ENCODE data around the gene IFNAR1. TPM values are rescaled to one million over a fixed set of nuclear protein-coding genes. Genes with fewer than 3 reads are reported as not detected.

The IFNAR1 gene
- total and polyA plus RNA-seq, 2 experiments from 2014 or later, result 24.0 to 65.1 TPM

DNA sequence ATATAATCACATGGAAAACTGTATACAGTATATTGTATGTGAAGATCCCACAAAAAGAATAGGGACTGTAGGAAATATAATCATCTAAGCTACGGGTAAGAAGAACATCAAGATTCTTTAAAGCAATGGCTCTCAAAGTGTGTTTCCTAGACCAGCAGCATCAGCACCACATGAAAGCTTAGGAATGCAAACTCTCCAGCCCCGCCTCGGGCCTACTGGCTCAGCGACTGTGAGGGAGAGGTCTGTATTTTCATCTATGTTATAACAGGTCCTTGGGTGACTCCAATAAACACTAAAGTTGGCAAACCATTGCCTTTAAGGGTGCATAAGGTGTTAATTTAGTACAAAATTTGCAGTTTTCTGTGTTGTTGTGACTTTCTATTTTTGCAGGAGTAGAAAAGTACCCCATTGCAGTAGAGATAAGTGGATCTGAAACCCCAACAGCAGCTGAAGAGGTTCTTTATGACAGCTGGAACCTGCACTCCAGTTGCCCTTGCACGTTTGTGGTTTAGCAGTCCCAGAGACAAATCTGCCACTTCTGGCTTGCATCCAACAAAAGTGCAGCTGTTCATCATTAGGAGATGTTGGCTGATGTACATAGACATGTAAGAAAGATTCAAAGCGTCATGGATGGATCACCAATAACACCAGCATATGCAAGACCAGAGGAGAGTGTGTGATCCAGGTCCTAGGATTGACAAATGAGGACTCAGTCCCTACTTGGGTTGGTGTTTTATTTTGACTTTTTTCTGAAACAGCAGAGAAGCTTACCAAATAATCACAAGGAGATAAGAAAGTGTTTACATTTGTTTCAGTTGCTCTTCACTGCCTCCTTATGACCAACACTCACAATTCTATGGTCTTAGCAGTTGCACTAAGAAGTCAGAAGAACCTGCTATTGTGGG is 15.9 kb upstream of the IFNAR1 start:
- H3K27me3 ChIP-seq (replicated peaks; ENCODE audit: insufficient read depth), result no peaks in the 10 kb centered on the region
- no peaks in the 10 kb centered on the region for H4K20me1 ChIP-seq (ENCODE audit: insufficient read depth)
- H3K4me3 ChIP-seq, result no peak overlapping the region
- DNase-seq, result no peak
- no peaks in the 10 kb centered on the region for H3K36me3 ChIP-seq (ENCODE audit: low read depth)
- no peak for TF ChIP-seq EZH2 (IDR thresholded peaks at IDR 0.05; ENCODE audit: insufficient read depth, poor library complexity, severe bottlenecking)
- TF ChIP-seq EZH2phosphoT487 (IDR thresholded peaks at IDR 0.05; ENCODE audit: insufficient read depth, low read depth), result no peak
- no peaks in the 10 kb centered on the region for H3K79me2 ChIP-seq (ENCODE audit: insufficient read depth)
- 31 to 32% methylated on average over 6 of the region's 6 CpGs for WGBS, 2 experiments (ENCODE audit: low coverage in 1 of 2, low lambda C conversion rate in 2 of 2, missing lambda C conversion rate in 2 of 2)
- no peak overlapping the region for H3K9ac ChIP-seq
- H3K27ac ChIP-seq, result no peak overlapping the region
- H3K9me2 ChIP-seq (ENCODE audit: insufficient read depth), result no peaks in the 10 kb centered on the region
- in situ Hi-C loops (cut with MboI), result no loop called here
- H3K4me2 ChIP-seq (ENCODE audit: unreplicated experiment), result no peak overlapping the region
- no peaks in the 10 kb centered on the region for H3K9me3 ChIP-seq (ENCODE audit: low read depth)
- no peaks in the 10 kb centered on the region for H3F3A ChIP-seq (ENCODE audit: insufficient read depth)
- H3K4me1 ChIP-seq (ENCODE audit: insufficient read depth), result no peaks in the 10 kb centered on the region
- no peak overlapping the region for H2AFZ ChIP-seq

- in situ Hi-C loops (cut with MboI), result no loop called here
- WGBS, 2 experiments (ENCODE audit: low coverage in 1 of 2, low lambda C conversion rate in 2 of 2, missing lambda C conversion rate in 2 of 2), result 21 to 36% methylated on average over 1 of the region's 1 CpG
- TF ChIP-seq EZH2 (IDR thresholded peaks at IDR 0.05; ENCODE audit: insufficient read depth, poor library complexity, severe bottlenecking), result no peak
- no peak for TF ChIP-seq EZH2phosphoT487 (IDR thresholded peaks at IDR 0.05; ENCODE audit: insufficient read depth, low read depth)
Observed at GRCh38 chr21:33309778-33310177, 15.0 kb upstream of the IFNAR1 start.

GRCh38 chr21:33312121-33312520 is 12.6 kb upstream of the IFNAR1 start:
- Histone ChIP-seq H3K27ac (no peak overlapping the region), H3K4me2 (ENCODE audit: unreplicated experiment) (no peak overlapping the region), H2AFZ (no peak overlapping the region), H3K9me3 (ENCODE audit: low read depth) (no peaks in the 10 kb centered on the region), H3F3A (ENCODE audit: insufficient read depth) (no peaks in the 10 kb centered on the region), H3K36me3 (ENCODE audit: low read depth) (no peaks in the 10 kb centered on the region), H3K9me2 (ENCODE audit: insufficient read depth) (no peaks in the 10 kb centered on the region), H3K79me2 (ENCODE audit: insufficient read depth) (no peaks in the 10 kb centered on the region), H3K4me1 (ENCODE audit: insufficient read depth) (no peaks in the 10 kb centered on the region), H3K9ac (no peak overlapping the region), H4K20me1 (ENCODE audit: insufficient read depth) (no peaks in the 10 kb centered on the region), H3K4me3 (no peak overlapping the region), H3K27me3 (replicated peaks; ENCODE audit: insufficient read depth) (0 out of 2 replicates have a peak, but pooled peaks cover 3% of the 10 kb centered on the region)
- DNase-seq, result no peak
- TF ChIP-seq EZH2 (IDR thresholded peaks at IDR 0.05; ENCODE audit: insufficient read depth, poor library complexity, severe bottlenecking) (no peak), EZH2phosphoT487 (IDR thresholded peaks at IDR 0.05; ENCODE audit: insufficient read depth, low read depth) (no peak)
- 60 to 62% methylated on average over 3 of the region's 3 CpGs for WGBS, 2 experiments (ENCODE audit: low coverage in 1 of 2, low lambda C conversion rate in 2 of 2, missing lambda C conversion rate in 2 of 2)
- in situ Hi-C loops (cut with MboI), result no loop called here

More at GRCh38 chr21:33309778-33310177, 15.0 kb upstream of the IFNAR1 start:
- Histone ChIP-seq H3K27me3 (replicated peaks; ENCODE audit: insufficient read depth) (0 out of 2 replicates have a peak, but pooled peaks cover 3% of the 10 kb centered on the region), H3K36me3 (ENCODE audit: low read depth) (no peaks in the 10 kb centered on the region), H4K20me1 (ENCODE audit: insufficient read depth) (no peaks in the 10 kb centered on the region), H2AFZ (no peak overlapping the region), H3K4me1 (ENCODE audit: insufficient read depth) (no peaks in the 10 kb centered on the region), H3K9ac (no peak overlapping the region), H3K4me3 (no peak overlapping the region), H3K9me2 (ENCODE audit: insufficient read depth) (no peaks in the 10 kb centered on the region), H3F3A (ENCODE audit: insufficient read depth) (no peaks in the 10 kb centered on the region), H3K27ac (no peak overlapping the region), H3K4me2 (ENCODE audit: unreplicated experiment) (no peak overlapping the region), H3K79me2 (ENCODE audit: insufficient read depth) (no peaks in the 10 kb centered on the region), H3K9me3 (ENCODE audit: low read depth) (no peaks in the 10 kb centered on the region)
- DNase-seq, result no peak

- H3K9me2 ChIP-seq (ENCODE audit: insufficient read depth), result no peaks in the 10 kb centered on the region
- in situ Hi-C loops (cut with MboI), result no loop called here
- no peaks in the 10 kb centered on the region for H3F3A ChIP-seq (ENCODE audit: insufficient read depth)
- no peaks in the 10 kb centered on the region for H3K4me1 ChIP-seq (ENCODE audit: insufficient read depth)
- no peak for DNase-seq
- H3K79me2 ChIP-seq (ENCODE audit: insufficient read depth), result no peaks in the 10 kb centered on the region
- H3K9ac ChIP-seq, result no peak overlapping the region
- TF ChIP-seq EZH2 (IDR thresholded peaks at IDR 0.05; ENCODE audit: insufficient read depth, poor library complexity, severe bottlenecking) (no peak), EZH2phosphoT487 (IDR thresholded peaks at IDR 0.05; ENCODE audit: insufficient read depth, low read depth) (no peak)
- no peak overlapping the region for H3K4me3 ChIP-seq
- H3K9me3 ChIP-seq (ENCODE audit: low read depth), result no peaks in the 10 kb centered on the region
- 89 to 97% methylated on average over 1 of the region's 1 CpG for WGBS, 2 experiments (ENCODE audit: low coverage in 1 of 2, low lambda C conversion rate in 2 of 2, missing lambda C conversion rate in 2 of 2)
- no peak overlapping the region for H2AFZ ChIP-seq
- H4K20me1 ChIP-seq (ENCODE audit: insufficient read depth), result no peaks in the 10 kb centered on the region
- 0 out of 2 replicates have a peak, but pooled peaks cover 3% of the 10 kb centered on the region for H3K27me3 ChIP-seq (replicated peaks; ENCODE audit: insufficient read depth)
- no peak overlapping the region for H3K27ac ChIP-seq
- no peaks in the 10 kb centered on the region for H3K36me3 ChIP-seq (ENCODE audit: low read depth)
- H3K4me2 ChIP-seq (ENCODE audit: unreplicated experiment), result no peak overlapping the region
Observed at GRCh38 chr21:33313183-33313582, 11.6 kb upstream of the IFNAR1 start.
